ENCODE data around the gene CDH16. TPM values are rescaled to one million over a fixed set of nuclear protein-coding genes. Genes with fewer than 3 reads are reported as not detected.
A peak's percentile ranks its signal among the peaks of the same experiment; 100 is the strongest.

Gene CDH16
- total and polyA plus RNA-seq, 2 of the 13 experiments (the other 11 are each of a cell fraction or from before 2014, with no cell fraction given): 2.7 to 3.9 TPM

DNA sequence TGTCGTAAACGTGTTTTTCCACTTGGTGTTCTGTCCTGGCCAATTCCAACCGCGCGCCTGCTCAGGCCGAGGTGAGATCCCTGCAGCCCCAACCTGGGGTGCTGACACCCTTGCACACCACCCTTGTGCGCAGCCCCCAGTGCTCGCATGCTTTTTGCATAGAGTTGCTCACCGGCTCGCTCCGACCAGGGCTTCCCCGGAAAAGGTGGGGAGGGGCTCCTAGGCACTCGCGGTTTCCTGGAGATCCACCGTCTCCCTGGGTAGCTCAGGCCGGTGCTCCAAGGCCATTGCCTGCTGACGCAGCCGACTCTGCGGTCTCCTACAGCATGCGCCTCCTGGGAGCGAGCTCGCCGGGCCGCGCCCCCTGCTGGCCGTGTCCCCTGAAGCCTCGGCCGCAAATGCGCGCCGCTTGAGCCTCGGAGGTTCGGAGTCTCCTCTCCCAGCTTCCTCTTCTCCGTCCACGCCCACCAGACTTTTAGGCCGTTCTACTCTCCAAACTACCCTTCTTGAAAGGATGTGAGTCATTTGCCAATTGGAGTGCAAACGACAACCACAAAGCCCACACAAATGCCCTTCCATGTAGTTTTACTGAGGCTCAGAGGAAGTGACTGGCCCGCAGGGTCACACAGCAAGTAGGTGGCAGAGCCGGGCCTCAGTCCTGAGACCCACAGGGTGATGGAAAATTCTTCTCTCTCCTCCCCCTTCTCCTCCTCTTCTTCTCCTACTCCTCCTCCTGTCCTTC is 45.6 kb downstream of the CDH16 start (continued):
- TF ChIP-seq, protein P1, sequence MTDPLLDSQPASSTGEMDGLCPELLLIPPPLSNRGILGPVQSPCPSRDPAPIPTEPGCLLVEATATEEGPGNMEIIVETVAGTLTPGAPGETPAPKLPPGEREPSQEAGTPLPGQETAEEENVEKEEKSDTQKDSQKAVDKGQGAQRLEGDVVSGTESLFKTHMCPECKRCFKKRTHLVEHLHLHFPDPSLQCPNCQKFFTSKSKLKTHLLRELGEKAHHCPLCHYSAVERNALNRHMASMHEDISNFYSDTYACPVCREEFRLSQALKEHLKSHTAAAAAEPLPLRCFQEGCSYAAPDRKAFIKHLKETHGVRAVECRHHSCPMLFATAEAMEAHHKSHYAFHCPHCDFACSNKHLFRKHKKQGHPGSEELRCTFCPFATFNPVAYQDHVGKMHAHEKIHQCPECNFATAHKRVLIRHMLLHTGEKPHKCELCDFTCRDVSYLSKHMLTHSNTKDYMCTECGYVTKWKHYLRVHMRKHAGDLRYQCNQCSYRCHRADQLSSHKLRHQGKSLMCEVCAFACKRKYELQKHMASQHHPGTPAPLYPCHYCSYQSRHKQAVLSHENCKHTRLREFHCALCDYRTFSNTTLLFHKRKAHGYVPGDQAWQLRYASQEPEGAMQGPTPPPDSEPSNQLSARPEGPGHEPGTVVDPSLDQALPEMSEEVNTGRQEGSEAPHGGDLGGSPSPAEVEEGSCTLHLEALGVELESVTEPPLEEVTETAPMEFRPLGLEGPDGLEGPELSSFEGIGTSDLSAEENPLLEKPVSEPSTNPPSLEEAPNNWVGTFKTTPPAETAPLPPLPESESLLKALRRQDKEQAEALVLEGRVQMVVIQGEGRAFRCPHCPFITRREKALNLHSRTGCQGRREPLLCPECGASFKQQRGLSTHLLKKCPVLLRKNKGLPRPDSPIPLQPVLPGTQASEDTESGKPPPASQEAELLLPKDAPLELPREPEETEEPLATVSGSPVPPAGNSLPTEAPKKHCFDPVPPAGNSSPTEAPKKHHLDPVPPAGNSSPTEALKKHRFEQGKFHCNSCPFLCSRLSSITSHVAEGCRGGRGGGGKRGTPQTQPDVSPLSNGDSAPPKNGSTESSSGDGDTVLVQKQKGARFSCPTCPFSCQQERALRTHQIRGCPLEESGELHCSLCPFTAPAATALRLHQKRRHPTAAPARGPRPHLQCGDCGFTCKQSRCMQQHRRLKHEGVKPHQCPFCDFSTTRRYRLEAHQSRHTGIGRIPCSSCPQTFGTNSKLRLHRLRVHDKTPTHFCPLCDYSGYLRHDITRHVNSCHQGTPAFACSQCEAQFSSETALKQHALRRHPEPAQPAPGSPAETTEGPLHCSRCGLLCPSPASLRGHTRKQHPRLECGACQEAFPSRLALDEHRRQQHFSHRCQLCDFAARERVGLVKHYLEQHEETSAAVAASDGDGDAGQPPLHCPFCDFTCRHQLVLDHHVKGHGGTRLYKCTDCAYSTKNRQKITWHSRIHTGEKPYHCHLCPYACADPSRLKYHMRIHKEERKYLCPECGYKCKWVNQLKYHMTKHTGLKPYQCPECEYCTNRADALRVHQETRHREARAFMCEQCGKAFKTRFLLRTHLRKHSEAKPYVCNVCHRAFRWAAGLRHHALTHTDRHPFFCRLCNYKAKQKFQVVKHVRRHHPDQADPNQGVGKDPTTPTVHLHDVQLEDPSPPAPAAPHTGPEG (CRISPR knock-in tag; IDR thresholded peaks at IDR 0.05): 0 out of 2 replicates have a peak, but pooled peaks have one; percentile 64
- TF ChIP-seq, protein P2, sequence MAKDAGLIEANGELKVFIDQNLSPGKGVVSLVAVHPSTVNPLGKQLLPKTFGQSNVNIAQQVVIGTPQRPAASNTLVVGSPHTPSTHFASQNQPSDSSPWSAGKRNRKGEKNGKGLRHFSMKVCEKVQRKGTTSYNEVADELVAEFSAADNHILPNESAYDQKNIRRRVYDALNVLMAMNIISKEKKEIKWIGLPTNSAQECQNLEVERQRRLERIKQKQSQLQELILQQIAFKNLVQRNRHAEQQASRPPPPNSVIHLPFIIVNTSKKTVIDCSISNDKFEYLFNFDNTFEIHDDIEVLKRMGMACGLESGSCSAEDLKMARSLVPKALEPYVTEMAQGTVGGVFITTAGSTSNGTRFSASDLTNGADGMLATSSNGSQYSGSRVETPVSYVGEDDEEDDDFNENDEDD (CRISPR knock-in tag; IDR thresholded peaks at IDR 0.05; ENCODE audit: borderline replicate concordance): peak; percentile 89; the same call in 1 of the 2 replicates
- TF ChIP-seq, protein P3, sequence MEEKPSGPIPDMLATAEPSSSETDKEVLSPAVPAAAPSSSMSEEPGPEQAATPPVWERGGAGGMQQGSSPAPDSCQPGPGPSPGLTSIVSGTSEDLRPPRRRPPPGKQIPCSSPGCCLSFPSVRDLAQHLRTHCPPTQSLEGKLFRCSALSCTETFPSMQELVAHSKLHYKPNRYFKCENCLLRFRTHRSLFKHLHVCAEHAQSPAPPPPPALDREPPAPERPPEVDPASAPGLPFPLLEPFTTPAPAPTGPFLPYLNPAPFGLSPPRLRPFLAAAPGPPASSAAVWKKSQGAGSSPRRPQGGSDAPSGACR (CRISPR knock-in tag; IDR thresholded peaks at IDR 0.05): 0 out of 2 replicates have a peak, but pooled peaks have one; percentile 45
- TF ChIP-seq DNMT1 (CRISPR knock-in tag; IDR thresholded peaks at IDR 0.05) (0 out of 2 replicates have a peak, but pooled peaks have one; percentile 60), ZNF772 (CRISPR knock-in tag; IDR thresholded peaks at IDR 0.05) (peak; percentile 99), IKZF4 (CRISPR knock-in tag; IDR thresholded peaks at IDR 0.05; ENCODE audit: borderline replicate concordance, low read depth, not compliant biosample characterization) (no peak), NCOA5 (CRISPR knock-in tag; IDR thresholded peaks at IDR 0.05) (no peak), ZMYM4 (CRISPR knock-in tag; IDR thresholded peaks at IDR 0.05) (peak; percentile 85; the same call in 1 of the 2 replicates), FOXA3 (CRISPR knock-in tag; IDR thresholded peaks at IDR 0.05) (no peak), SAP130 (CRISPR knock-in tag; IDR thresholded peaks at IDR 0.05; ENCODE audit: low read depth) (peak; percentile 76), CENPT (CRISPR knock-in tag; IDR thresholded peaks at IDR 0.05; ENCODE audit: low read depth) (peak; percentile 51; the same call in 1 of the 2 replicates), ZNF75D (CRISPR knock-in tag; IDR thresholded peaks at IDR 0.05; ENCODE audit: borderline replicate concordance) (no peak), ZNF570 (CRISPR knock-in tag; IDR thresholded peaks at IDR 0.05; ENCODE audit: borderline replicate concordance) (no peak)
- TF ChIP-seq, protein P4, sequence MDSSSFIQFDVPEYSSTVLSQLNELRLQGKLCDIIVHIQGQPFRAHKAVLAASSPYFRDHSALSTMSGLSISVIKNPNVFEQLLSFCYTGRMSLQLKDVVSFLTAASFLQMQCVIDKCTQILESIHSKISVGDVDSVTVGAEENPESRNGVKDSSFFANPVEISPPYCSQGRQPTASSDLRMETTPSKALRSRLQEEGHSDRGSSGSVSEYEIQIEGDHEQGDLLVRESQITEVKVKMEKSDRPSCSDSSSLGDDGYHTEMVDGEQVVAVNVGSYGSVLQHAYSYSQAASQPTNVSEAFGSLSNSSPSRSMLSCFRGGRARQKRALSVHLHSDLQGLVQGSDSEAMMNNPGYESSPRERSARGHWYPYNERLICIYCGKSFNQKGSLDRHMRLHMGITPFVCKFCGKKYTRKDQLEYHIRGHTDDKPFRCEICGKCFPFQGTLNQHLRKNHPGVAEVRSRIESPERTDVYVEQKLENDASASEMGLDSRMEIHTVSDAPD (CRISPR knock-in tag; IDR thresholded peaks at IDR 0.05): 0 out of 2 replicates have a peak, but pooled peaks have one; percentile 35
- TF ChIP-seq, protein P5, sequence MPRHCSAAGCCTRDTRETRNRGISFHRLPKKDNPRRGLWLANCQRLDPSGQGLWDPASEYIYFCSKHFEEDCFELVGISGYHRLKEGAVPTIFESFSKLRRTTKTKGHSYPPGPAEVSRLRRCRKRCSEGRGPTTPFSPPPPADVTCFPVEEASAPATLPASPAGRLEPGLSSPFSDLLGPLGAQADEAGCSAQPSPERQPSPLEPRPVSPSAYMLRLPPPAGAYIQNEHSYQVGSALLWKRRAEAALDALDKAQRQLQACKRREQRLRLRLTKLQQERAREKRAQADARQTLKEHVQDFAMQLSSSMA (CRISPR knock-in tag; IDR thresholded peaks at IDR 0.05): 0 out of 2 replicates have a peak, but pooled peaks have one; percentile 57
- TF ChIP-seq, protein P6, sequence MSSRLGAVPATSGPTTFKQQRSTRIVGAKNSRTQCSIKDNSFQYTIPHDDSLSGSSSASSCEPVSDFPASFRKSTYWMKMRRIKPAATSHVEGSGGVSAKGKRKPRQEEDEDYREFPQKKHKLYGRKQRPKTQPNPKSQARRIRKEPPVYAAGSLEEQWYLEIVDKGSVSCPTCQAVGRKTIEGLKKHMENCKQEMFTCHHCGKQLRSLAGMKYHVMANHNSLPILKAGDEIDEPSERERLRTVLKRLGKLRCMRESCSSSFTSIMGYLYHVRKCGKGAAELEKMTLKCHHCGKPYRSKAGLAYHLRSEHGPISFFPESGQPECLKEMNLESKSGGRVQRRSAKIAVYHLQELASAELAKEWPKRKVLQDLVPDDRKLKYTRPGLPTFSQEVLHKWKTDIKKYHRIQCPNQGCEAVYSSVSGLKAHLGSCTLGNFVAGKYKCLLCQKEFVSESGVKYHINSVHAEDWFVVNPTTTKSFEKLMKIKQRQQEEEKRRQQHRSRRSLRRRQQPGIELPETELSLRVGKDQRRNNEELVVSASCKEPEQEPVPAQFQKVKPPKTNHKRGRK (CRISPR knock-in tag; IDR thresholded peaks at IDR 0.05): peak; percentile 63; the same call in 1 of the 2 replicates

All from HepG2 (cell line).